NAMALWA (cell line): ENCODE data around the gene ZGPAT.

Experiments used
- DNase-seq: peaks from one replicate; pipeline ENCODE4 v3.0.0-alpha.2; 2015; ENCODE audit warnings: low spot score

Gene ZGPAT

DNA sequence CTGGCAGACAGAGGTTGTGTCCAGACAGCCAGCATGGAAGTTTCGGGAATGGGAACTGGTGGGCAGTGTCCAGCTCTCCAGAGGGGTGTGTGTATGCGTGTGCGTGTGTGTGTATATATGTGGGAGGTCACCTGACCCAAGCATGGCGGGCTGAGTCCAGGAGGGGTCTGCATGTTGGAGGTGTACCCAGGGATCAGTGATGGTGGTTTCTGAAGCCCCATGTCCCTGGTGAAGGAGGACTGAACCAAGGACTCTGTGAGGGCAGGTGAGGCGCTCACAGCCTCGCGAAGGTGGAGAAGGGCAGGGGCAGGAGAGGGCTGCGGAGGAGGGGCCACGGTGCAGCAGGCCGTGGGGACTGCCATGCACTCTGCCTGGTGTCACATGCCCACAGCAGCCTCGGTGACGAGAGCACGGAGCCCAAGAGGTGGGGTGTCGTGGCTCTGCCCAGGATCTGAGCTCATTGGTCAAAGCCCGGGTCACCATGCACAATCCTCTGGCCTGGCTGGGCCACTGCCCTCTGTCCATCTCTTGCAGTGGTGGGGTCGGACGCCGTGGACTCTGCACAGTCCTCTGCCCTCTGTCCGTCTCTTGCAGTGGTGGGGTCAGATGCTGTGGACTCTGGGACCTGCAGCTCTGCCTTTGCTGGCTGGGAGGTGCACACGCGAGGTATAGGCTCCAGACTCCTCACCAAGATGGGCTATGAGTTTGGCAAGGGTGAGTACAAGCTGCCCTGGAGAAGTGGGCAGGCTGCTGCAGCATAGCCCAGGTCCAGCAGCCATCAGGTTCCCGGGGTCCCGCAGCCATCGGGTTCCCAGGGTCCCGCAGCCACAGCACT is 26.5 kb downstream of the ZGPAT start:
- no peak for DNase-seq

DNA sequence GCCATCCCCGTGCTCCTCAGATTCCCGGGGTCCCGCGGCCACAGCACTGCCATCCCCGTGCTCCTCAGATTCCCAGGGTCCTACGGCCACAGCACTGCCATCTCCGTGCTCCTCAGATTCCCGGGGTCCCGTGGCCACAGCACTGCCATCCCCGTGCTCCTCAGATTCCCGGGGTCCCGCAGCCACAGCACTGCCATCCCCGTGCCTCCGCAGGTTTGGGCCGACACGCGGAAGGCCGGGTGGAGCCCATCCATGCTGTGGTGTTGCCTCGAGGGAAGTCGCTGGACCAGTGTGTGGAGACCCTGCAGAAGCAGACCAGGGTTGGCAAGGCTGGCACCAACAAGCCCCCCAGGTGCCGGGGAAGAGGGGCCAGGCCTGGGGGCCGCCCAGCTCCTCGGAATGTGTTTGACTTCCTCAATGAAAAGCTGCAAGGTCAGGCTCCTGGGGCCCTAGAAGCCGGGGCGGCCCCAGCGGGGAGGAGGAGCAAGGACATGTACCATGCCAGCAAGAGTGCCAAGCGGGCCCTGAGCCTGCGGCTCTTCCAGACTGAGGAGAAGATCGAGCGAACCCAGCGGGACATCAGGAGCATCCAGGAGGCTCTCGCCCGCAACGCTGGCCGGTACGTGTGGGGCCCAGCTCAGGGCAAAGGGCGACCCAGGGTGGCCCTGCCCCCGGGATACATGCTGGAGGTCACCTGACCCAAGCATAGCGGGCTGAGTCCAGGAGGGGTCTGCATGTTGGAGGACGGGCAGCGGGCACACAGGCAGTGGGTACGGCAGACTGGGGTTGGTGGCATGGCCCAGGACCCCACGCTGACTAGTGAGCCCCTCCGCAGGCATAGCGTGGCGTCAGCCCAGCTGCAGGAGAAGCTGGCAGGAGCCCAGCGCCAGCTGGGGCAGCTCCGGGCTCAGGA is 27.4 kb downstream of the ZGPAT start:
- DNase-seq = no peak

DNA sequence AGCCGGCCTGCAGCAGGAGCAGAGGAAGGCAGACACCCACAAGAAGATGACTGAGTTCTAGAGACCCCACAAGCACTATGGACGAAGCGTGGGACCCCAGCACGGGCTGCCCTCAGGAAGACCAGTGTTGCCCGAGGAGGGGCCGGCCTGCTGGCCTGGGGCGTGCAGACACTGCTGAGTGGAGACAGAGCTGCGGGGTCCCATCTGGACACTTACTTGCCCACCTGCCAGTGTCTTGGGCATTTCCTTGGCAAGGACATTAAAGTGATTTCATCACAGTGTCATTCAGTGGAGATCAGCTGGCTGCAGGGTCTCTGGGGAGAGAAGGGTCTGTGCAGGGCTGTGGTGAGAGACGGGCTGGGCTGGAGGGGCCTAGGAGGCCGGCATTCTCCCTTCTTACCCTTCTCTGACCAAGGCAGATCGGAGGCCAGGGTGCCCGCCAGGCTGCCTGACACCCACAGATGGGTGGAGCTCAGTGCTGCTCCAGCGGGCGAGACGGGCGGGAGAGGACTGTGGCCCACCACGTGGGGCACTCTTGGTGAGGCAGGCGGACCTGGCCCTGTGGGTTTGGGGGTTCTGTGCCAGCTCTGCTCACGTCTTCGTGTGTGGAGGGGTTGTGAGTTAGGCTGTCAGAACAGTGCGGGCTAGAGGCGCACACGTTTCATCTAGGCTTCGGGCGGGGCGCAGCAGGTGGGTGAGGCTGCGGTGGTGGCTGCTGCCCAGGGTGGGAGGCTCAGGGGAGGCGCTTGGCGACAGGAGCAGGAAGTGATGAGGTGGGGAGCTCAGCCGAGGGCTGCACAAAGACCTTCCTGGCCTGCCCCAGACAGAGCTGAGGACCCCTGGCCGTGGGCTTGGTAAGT is 28.2 kb downstream of the ZGPAT start, which contains the start of gene LIME1:
LIME1 (plus strand) TSS at position 806 of the 860 bp plus-strand sequence. CDS start 886 bp downstream, outside the sequence.
- DNase-seq = peak; percentile 88

DNA sequence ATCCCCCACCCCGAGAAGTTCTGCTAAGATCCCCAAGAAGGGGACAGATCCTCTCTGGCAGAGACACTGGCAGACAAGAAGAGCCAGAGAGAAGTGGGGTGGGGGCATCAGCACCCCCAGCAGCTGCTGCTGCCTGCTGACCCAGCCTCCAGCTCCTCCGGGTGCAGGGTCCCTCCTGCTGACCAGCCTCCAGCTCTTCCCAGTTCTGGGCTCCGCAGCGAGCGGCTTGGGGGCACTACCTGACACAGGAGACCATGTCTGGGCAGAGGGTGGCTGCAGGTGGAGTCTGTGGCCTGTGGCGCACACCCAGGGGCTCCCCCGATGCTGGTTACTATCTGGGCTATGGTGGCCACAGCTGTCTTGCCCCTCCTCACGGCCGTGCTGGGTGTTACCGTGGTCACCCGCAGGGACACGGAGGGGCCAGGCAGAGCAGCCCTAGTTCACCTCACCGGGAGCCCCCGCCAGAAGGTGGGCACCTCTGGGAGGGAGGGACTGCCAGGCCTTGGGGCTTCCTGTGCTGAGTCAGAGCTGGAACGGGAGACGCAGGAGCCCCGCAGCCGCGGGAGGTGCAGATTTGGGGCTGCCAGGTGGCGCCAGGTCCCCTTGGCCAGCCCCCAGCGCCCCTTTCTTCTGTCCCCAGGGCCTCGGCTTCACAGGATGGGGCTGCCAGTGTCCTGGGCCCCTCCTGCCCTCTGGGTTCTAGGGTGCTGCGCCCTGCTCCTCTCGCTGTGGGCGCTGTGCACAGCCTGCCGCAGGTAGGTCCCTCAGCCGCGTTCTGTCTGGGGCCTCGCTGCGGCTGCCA is 29.3 kb downstream of the ZGPAT start:
- peak; percentile 53 for DNase-seq

DNA sequence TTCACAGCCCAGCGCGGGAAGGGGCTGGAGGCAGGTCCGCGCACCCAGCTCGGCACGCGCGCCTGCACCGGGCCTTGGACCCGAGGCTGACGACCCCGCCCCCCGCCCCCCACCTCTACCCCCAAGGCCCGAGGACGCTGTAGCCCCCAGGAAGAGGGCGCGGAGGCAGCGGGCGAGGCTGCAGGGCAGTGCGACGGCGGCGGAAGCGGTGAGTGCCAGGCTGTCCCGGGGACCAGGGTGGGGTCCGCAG is 29.8 kb downstream of the ZGPAT start:
- no peak for DNase-seq

DNA sequence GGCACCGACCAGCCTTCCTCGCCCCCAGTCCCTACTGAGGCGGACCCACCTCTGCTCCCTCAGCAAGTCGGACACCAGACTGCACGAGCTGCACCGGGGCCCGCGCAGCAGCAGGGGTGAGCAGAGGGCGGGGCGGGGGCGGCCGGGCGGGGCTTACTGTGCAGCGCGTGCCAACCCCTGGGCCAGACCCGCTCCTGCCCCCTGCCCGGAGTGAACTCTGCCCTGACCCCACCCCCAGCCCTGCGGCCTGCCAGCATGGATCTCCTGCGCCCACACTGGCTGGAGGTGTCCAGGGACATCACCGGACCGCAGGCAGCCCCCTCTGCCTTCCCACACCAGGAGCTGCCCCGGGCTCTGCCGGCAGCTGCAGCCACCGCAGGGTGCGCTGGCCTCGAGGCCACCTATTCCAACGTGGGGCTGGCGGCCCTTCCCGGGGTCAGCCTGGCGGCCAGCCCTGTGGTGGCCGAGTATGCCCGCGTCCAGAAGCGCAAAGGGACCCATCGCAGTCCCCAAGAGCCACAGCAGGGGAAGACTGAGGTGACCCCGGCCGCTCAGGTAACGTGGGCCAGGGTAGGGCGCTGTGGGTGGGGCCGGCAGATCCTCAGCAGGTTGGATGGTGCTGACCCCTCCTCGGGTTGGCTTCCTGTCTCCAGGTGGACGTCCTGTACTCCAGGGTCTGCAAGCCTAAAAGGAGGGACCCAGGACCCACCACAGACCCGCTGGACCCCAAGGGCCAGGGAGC is 30.3 kb downstream of the ZGPAT start:
- peak; percentile 29 for DNase-seq

DNA sequence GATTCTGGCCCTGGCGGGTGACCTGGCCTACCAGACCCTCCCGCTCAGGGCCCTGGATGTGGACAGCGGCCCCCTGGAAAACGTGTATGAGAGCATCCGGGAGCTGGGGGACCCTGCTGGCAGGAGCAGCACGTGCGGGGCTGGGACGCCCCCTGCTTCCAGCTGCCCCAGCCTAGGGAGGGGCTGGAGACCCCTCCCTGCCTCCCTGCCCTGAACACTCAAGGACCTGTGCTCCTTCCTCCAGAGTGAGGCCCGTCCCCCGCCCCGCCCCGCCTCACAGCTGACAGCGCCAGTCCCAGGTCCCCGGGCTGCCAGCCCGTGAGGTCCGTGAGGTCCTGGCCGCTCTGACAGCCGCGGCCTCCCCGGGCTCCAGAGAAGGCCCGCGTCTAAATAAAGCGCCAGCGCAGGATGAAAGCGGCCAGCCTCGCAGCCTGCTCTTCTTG is 30.9 kb downstream of the ZGPAT start:
- DNase-seq = no peak

DNA sequence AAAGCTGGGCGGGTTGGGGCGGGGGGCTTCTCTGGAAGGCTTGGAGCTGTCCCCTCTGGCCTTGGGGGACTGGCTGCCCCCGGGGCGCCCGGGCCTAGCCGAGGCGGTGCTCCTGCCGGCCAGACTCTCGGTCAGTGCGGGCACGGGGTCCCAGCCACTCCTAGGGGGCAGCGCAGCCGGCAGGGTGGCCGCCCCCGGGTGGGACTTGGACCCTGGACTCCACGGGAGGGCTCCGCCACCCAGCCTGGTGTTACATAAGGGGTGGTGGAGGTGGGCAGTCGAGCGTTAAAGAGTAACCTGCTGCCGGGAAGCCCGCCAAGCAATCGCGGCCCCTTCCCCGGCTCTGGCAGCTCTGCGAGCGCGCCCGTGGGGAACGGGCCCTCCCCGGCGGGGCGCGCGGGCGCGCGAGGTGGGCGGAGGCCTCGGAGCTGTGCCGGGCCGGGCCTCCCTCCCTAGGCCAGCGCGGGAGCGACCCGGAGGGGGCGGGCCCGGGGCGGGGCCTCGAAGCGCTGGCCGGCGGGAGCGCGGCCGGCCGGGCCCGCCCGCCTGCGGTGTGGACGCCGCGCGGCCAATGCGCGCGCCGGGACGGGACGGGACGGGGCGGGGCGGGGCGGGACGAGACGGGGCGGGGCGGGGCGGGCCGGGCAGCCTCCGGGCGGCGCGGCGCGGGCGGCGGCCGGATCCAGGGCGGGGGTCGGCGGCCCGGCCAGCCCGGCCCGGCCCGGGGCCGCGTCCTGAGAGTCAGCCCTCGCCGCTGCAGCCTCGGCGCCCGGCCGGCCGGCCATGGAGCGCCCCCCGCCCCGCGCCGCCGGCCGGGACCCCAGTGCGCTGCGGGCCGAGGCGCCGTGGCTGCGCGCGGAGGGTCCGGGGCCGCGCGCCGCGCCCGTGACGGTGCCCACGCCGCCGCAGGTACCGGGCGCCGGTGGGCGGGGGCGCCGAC is 31.6 kb downstream of the ZGPAT start, which contains the start of gene SLC2A4RG:
SLC2A4RG (plus strand) TSS at position 647 of the 940 bp plus-strand sequence; CDS start at position 784, 137 bp downstream.
- peak; percentile 58 for DNase-seq

DNA sequence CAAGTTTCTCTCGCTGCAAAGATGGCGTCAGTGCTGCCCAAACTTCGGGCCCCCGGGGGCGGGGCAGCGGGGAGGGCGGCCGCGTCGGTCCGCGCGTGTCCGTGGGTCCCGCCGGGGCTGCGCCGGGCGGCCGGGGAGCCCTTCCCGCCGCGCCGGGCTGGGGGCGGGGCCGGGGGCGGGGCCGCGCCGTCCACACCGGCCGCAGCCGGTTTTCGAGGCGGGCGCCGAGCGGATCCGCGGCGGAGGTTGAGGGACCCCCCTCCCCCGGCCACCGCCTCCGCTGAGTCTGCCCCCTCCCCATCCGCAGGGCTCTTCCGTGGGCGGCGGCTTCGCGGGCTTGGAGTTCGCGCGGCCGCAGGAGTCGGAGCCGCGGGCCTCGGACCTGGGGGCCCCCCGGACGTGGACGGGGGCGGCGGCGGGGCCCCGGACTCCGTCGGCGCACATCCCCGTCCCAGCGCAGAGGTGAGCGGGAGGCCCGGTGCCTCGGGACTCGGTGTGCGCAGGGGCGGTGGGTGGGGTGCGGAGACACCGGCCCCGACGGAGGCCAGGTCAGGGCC is 32.3 kb downstream of the ZGPAT start:
- DNase-seq = no peak

DNA sequence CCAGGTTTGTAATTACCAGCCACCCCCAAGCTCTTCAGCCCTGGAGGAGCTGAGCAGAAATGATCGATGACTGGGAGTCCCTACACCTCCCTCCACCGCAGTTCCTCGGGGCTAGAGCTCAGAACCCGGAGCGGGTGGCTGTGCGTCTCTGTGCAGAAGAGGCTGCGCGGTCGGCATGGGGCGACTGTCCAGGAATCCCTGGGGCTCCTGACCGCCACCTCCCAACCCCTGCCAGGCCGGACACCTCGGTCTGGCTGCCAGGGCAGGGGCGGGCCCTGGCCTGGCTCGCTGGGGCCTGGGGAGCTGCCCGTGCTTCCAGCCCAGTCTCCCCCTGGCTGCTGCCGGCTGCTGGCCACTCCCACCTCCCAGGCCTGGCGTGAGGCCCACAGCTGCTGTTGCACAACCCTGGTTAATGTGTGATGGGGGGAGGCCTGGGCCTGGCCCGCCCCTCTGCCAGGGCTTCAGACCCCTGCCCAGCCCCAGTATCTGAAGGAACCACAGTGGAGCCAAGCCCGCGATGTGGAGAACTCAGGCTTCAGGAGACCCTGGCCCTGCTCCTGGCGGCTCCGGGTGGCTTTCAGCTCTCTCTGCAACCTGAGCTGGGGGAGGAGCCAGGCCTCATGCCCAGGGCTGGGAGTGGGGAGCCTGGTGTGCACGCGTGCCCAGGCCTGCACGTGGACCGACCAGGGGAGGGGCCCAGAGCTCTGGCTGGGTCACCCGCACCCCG is 33.0 kb downstream of the ZGPAT start:
- DNase-seq = no peak

DNA sequence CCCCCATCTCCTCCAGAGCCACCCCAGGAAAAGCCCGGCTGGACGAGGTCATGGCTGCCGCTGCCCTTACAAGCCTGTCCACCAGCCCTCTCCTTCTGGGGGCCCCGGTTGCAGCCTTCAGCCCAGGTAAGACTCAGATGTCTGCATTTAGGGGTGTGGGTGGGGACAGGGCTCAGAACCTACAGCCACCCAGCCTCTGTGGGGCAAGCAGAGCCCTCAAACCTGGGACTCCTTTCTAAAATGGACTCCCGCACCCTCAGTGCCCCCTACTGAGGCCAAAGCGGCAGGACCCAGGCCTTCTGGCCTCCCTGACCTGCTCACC is 33.5 kb downstream of the ZGPAT start:
- DNase-seq = no peak

DNA sequence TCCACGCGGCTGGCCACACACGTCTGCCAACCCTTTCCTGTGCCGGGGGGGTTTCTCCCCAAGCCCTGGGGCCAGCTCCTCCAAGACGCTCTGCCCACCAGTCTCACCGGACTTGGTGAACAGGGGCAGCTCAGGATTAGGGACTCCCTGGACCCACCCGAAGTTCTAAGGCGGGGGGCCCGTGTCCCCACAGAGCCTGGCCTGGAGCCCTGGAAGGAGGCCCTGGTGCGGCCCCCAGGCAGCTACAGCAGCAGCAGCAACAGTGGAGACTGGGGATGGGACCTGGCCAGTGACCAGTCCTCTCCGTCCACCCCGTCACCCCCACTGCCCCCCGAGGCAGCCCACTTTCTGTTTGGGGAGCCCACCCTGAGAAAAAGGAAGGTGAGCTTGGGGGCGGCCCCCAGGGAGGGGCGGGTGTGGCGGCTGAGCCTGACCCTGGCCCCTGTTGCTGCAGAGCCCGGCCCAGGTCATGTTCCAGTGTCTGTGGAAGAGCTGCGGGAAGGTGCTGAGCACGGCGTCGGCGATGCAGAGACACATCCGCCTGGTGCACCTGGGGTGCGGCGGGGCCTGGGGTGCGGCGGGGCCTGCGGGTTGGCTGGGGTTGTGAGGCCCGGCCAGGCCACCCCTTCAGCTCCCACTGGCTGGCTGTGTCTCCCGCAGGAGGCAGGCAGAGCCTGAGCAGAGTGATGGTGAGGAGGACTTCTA is 34.0 kb downstream of the ZGPAT start:
- DNase-seq = no peak

DNA sequence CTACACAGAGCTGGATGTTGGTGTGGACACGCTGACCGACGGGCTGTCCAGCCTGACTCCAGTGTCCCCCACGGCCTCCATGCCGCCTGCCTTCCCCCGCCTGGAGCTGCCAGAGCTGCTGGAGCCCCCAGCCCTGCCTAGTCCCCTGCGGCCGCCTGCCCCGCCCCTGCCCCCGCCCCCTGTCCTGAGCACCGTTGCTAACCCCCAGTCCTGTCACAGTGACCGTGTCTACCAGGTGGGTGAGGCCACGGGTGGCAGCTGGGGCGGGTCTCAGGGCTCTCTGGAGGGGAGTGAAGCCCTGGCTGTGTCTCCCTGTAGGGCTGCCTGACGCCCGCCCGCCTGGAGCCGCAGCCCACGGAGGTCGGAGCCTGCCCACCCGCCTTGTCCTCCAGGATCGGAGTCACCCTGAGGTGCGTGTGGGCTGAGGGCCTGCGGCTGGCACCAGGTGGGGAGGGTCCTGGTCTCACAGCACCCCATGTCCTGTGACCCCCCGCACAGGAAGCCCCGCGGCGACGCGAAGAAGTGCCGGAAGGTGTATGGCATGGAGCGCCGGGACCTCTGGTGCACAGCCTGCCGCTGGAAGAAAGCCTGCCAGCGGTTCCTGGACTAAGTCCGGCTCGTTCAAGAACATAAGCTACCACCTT is 34.7 kb downstream of the ZGPAT start:
- no peak for DNase-seq

DNA sequence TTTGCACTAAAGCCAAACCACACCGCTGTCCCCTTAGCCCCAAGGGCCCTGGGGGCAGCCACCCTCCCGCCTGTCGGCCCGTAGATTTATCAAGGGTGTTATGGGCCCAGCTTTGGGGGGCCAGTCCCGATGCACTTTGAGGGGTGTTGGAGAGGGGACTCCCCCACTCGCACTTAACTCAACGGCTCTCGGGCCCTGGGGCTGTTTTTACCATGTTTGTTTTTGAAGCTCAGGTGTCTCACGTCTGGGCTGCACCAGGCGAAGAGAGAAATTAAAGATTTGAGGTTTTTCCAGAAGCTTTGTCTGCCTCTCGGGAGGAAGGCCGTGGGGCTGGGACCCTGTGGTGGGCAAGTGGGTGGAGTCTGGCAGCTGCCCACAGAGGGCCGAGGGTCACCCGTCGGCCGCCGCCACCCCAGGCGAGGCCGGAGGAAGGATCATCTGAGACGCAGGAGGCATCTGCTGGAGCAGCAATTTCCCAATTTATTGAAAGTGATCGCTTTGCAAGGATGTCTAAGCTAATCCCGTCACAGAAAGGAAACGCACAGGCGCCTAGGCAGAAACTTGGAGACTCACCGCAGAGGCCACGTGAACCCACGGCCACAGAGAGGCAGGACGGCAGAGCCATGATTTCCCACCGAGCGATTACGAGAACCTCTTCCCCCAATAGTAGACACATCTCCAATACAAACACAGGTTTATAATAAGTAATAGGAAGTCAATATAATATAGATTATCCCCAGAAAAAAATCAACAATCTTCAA is 35.6 kb downstream of the ZGPAT start:
- DNase-seq = no peak

DNA sequence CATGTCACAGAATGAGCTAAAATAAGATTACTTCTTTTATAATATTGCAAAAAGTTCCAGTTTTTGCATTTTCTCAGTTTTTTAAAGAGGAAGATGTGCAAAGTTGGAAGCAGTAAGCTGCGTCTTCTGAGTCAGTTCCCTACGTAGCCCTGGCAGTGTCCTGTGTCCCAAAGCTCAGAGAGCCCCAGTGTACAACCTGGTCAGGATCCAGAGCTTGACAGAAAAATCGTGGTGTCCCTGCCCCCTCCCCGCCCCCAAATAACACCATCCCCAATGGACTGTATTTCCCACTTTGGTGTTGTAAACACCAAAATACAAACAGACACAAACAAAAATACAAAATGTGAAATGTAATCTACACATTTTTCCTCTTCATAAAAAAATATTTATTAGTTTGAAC is 36.3 kb downstream of the ZGPAT start:
- DNase-seq = no peak

DNA sequence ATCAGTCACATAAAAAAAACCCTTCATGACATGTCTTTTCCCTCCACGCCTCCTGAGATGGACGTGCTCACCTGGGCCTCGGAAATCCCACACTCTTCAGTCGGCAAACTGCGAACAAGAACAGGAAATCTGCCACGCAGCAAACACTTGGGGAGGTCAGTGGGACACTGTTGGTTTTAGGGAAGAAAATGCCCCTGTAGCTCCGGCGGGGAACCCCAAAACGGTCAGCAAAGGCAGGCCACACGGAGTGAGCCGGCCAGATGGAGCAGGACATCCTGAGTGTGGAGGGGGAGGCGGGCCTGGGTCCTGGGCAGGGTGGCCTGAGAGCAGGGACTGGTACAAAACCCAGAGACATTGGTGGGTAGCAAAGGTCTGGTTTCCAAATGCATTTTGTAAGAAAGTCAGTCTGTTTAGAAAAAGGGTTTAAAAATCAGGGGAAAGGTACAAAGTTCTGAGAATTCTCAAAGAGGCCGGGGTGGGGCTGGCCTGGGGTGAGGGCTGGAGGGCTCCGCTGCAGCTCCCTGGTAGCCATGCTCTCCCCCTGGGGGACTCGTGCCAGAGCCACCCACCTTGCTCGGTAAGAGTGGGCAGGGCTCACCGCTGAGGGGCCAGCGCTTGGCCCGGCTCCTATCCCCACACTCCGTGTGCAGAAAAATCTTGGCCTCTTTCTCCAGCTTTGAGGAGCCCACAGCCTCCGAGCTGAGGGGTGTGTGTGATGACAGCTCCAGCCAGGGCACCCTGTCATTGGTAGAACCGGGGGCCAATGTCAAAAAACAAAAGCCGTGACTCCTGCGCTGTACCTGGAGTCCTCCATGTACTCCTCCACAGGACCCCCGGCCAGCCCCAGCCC is 37.0 kb downstream of the ZGPAT start:
- no peak for DNase-seq
